Common myeloid progenitor, CD34-positive (primary cell): ENCODE data around the gene IRX2.

Experiments
- CTCF ChIA-PET: fragments of 350-600 bp; sonication (Branson Sonifier 250); formaldehyde crosslinking; loops from one replicate; lab custom pipeline; 2021; ENCODE audit warnings: antibody characterized with exemption; lab: Charles Lee
- POLR2A ChIA-PET: fragments of 350-600 bp; sonication (Branson Sonifier 250); formaldehyde crosslinking; loops from one replicate; lab custom pipeline; 2021; ENCODE audit warnings: antibody characterized with exemption; lab: Charles Lee
- DNase-seq, 3 donors: peaks; one replicate each; pipeline versions ENCODE4 v3.0.0 to v3.0.0-alpha.2; 2013
- H3K27ac ChIP-seq, 2 experiments: 1 replicate in 1 of 2; 2 replicates in 1 of 2; pipeline ENCODE4 v1.7.0; 2013; ENCODE audit warnings: inconsistent platforms in 2 of 2, low read length in 2 of 2, mild to moderate bottlenecking in 2 of 2, low read depth in 1 of 2, moderate library complexity in 1 of 2; ENCODE audit not compliant: severe bottlenecking in 2 of 2, insufficient read depth in 1 of 2, poor library complexity in 1 of 2
- H3K27me3 ChIP-seq, 5 experiments: replicated peaks in 2 of 5; 1 replicate in 3 of 5; 2 replicates in 2 of 5; pipeline versions ENCODE4 v1.6.1 to v1.7.0; 2013; ENCODE audit warnings: low read length in 4 of 5, mild to moderate bottlenecking in 2 of 5, moderate library complexity in 2 of 5, inconsistent platforms in 1 of 5; ENCODE audit not compliant: insufficient read depth in 5 of 5, control insufficient read depth in 4 of 5
- H3K36me3 ChIP-seq, 4 experiments: 1 replicate in 2 of 4; 2 replicates in 2 of 4; pipeline versions ENCODE4 v1.6.1 to v1.7.0; 2013; ENCODE audit warnings: low read length in 3 of 4, control low read depth in 1 of 4, mild to moderate bottlenecking in 1 of 4; ENCODE audit not compliant: control insufficient read depth in 4 of 4, insufficient read depth in 4 of 4
- H3K4me1 ChIP-seq, 4 experiments: 1 replicate in 3 of 4; 2 replicates in 1 of 4; pipeline versions ENCODE4 v1.6.1 to v1.7.1; 2013; ENCODE audit warnings: low read length in 3 of 4, mild to moderate bottlenecking in 3 of 4, control low read depth in 1 of 4, inconsistent platforms in 1 of 4, moderate library complexity in 1 of 4; ENCODE audit not compliant: control insufficient read depth in 4 of 4, insufficient read depth in 4 of 4; ENCODE audit errors: control extremely low read depth in 1 of 4
- H3K4me3 ChIP-seq, 7 experiments: 1 replicate in 4 of 7; 2 replicates in 3 of 7; pipeline versions ENCODE4 v1.5.1 to v1.7.0; 2013; ENCODE audit warnings: mild to moderate bottlenecking in 7 of 7, low read length in 6 of 7, moderate library complexity in 6 of 7, inconsistent platforms in 2 of 7, low read depth in 2 of 7, control low read depth in 1 of 7; ENCODE audit not compliant: insufficient read depth in 4 of 7, control insufficient read depth in 1 of 7; ENCODE audit errors: extremely low read depth in 1 of 7
- H3K9me3 ChIP-seq, 5 experiments: 1 replicate in 4 of 5; 2 replicates in 1 of 5; pipeline versions ENCODE4 v1.6.1 to v1.7.1; 2013; ENCODE audit warnings: low read length in 4 of 5, mild to moderate bottlenecking in 2 of 5, inconsistent platforms in 1 of 5, low read depth in 1 of 5, moderate library complexity in 1 of 5; ENCODE audit not compliant: control insufficient read depth in 4 of 5, insufficient read depth in 2 of 5; ENCODE audit errors: control extremely low read depth in 1 of 5
- WGBS: methylation state at CpG from one replicate; pipeline ENCODE4 v1.1.5; 2013; ENCODE audit not compliant: insufficient coverage; 5-methylcytosine and 5-hydroxymethylcytosine counted together

IRX2 gene

DNA sequence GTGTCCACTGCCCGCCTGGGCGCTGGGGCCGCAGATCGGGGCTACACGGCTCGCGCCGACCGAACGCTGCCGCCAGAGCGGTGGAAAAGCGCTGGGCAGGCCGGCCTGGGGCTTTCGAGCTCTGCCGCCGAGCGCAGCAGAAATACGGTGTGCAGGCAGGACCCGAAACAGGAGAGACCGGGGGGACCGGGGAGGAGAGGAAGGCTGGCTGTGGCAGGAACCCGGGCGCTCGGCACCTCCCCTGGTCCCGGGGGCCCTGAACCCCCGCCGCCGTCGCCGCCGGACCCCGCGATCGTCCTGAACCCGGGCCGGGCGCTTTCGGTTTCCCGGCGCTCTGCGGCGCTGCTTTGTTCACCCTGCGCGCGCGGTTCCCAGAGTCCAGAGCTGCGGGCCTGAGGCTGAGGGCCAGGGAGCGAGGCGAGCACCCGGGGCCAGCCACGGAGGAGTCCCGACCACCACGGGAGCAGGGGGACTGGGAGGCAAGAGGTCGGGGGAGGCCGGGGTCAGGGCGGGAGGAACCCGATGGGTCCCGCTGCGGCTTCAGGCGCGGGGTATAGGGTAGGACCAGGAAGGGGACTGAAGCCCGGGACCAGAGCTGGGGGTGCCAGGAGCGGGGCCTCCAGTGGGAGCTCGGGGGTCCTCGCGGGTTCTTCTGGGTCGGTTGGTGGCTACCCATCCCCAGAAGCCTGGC, 12.0 kb downstream of the IRX2 start:
- H3K4me3 ChIP-seq, result peak overlapping the region; percentile 20 to 73 (median 38)
- WGBS, result under 1% methylated on average over 68 of the region's 68 CpGs
- DNase-seq, result peak in 1 of 3 donors; percentile 32
- POLR2A ChIA-PET, result no interaction called here
- peaks cover 12 to 91% (median 35%) of the 10 kb centered on the region in 5 experiments for H3K27me3 ChIP-seq
- peaks cover 0 to 6% (median 2%) of the 10 kb centered on the region in 5 experiments for H3K9me3 ChIP-seq
- H3K4me1 ChIP-seq, result peaks cover 0 to 9% (median 5%) of the 10 kb centered on the region in 4 experiments
- CTCF ChIA-PET, result no interaction called here
- no peak overlapping the region for H3K27ac ChIP-seq
- no peaks in the 10 kb centered on the region for H3K36me3 ChIP-seq

DNA sequence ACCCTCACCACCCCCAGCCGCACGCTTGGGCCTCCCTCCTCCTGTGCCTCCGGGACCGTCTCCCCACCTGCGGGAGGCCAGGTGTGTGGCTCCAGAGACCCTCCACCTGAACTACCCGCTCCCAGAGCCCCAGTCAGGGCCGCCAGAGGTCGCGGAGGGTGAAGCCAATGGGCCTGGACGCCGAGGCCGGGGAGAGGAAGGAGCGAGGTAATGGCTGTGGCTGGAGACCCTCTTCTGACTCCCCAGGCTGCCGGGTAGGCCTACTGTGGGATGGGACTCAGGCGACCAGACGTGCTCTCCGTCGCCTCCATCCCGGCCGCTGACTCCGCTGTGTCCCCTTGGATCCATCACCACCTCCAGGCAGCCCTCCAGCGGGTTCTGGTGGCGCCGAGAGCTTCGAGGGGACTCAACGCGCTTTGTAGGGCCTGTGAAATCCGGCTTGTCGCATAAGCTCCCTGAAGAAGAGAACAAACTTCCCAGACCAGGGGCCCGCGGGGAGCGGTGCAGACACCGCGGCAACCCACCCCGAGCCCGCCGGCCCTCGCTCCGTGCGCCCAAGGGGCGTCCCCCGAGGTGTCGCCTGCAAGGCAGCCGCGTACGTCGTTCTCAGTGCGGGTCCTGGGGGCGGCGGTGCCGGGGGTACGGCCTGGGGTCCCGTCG, 12.6 kb downstream of the IRX2 start:
- Histone ChIP-seq H3K9me3 (peaks cover 0 to 6% (median 2%) of the 10 kb centered on the region in 5 experiments), H3K36me3 (no peaks in the 10 kb centered on the region), H3K27ac (no peak overlapping the region), H3K27me3 (peaks cover 7 to 88% (median 35%) of the 10 kb centered on the region in 5 experiments), H3K4me1 (peaks cover 0 to 9% (median 5%) of the 10 kb centered on the region in 4 experiments), H3K4me3 (peak overlapping the region in 5 of 7 experiments; percentile 20 to 73 (median 63))
- WGBS, result 4% methylated on average over 44 of the region's 54 CpGs
- DNase-seq, result no peak
- CTCF ChIA-PET, result no interaction called here
- POLR2A ChIA-PET, result no interaction called here

DNA sequence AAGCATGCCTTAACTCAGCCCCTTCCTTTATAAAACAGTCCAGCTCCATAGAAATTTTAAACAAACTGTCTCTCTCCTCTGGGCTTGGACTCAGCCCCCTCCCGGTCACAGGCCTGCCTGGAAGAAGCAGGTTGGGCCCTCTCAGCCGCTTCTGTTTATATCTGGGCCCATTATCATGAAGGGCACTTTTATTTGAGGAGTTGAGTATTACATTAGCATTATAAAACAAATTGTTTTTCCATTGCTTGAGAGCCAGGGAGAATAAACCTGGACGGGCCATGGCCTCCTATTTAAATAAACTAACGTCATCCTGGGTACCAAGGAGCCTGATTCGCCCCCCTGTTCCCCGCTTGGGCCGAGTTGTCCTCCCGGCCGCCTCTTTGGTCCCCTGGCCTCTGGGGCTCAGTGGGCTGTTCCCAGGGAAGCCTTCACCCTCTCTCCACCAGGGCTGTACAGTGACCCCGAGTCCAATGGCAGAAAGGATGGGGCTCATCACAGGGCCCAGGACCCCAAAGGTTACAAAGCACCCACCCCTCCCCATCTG, 13.2 kb downstream of the IRX2 start:
- CTCF ChIA-PET, result no interaction called here
- Histone ChIP-seq H3K9me3 (peaks cover 0 to 6% (median 2%) of the 10 kb centered on the region in 5 experiments), H3K4me1 (peaks cover 0 to 9% (median 5%) of the 10 kb centered on the region in 4 experiments), H3K4me3 (no peak overlapping the region), H3K27ac (no peak overlapping the region), H3K36me3 (no peaks in the 10 kb centered on the region), H3K27me3 (peaks cover 7 to 88% (median 32%) of the 10 kb centered on the region in 5 experiments)
- WGBS, result 4% methylated on average over 3 of the region's 10 CpGs
- no peak for DNase-seq
- POLR2A ChIA-PET, result no interaction called here

DNA sequence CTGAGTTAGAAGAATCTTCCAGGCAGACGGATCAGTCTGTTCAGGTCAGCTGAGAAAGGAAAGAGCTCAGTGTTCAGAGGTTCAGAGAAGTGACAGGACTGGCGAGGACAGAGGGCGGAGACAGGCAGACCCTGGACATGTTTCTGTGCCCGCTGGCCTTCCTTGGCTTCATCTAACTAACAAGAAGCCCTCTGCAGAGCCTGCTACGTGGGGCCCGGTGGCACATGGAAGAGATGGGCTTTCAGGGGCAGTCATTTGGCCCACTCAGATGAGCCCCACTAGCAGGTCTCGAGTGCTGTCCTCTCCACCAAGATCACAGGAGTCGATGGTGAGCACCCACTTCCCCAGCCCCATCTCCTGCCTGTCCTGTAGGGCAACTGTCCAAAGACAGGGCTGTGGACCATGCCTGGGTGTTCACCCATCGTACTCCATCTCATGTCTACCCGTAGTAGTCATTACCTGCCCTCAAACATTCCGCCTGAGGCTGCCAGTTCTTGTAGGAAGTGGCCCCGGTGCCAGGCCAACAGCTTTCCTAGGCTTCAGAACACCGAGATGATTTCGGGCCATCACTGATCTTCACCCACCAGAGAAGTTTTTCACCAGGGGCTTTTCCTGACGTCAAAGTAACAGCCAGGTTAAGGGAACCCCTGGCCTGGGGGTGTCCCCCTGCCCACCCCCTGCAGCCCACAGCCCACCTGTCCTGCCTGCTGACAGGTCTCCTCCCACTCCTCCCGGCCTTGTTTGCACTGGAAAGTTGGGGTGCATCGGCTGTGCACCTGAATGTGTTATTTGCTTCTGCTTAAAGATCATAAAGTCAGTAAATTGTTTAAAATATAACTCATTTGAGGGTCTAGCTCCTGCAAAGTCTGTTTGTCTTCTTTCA, 14.0 kb downstream of the IRX2 start:
- H3K9me3 ChIP-seq, result peaks cover 0 to 6% (median 0%) of the 10 kb centered on the region in 5 experiments
- peaks cover 7 to 88% (median 35%) of the 10 kb centered on the region in 5 experiments for H3K27me3 ChIP-seq
- POLR2A ChIA-PET, result no interaction called here
- CTCF ChIA-PET, result no interaction called here
- H3K4me3 ChIP-seq, result no peak overlapping the region
- H3K4me1 ChIP-seq, result peaks cover 0 to 9% (median 5%) of the 10 kb centered on the region in 4 experiments
- H3K27ac ChIP-seq, result no peak overlapping the region
- no peak for DNase-seq
- WGBS, result 86% methylated on average over 13 of the region's 17 CpGs
- H3K36me3 ChIP-seq, result no peaks in the 10 kb centered on the region

DNA sequence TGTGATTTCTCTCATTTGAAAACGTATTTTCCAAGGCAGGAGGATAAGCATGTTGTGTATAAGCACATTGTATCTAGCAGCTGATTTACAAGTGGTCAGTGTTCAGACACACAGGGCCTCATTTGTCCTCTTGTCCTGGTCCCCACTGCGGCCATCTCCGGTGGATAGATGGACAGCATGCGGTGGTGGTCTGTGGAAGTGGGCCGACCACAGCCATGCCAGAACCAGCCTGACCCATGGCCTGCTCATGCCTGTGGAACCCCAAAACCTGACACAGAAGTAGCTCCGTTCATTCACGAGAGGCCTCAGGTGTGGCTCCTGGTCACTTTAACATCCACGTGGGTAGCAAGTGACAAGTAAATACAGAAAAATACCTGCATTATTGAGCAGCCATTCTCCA, 14.6 kb downstream of the IRX2 start:
- Histone ChIP-seq H3K36me3 (no peaks in the 10 kb centered on the region), H3K27me3 (peaks cover 2 to 90% (median 37%) of the 10 kb centered on the region in 5 experiments), H3K4me1 (peaks cover 0 to 9% (median 5%) of the 10 kb centered on the region in 4 experiments), H3K4me3 (no peak overlapping the region), H3K27ac (no peak overlapping the region), H3K9me3 (peaks cover 0 to 6% (median 0%) of the 10 kb centered on the region in 5 experiments)
- CTCF ChIA-PET, result no interaction called here
- POLR2A ChIA-PET, result no interaction called here
- DNase-seq, result no peak
- 93% methylated on average over 6 of the region's 8 CpGs for WGBS

DNA sequence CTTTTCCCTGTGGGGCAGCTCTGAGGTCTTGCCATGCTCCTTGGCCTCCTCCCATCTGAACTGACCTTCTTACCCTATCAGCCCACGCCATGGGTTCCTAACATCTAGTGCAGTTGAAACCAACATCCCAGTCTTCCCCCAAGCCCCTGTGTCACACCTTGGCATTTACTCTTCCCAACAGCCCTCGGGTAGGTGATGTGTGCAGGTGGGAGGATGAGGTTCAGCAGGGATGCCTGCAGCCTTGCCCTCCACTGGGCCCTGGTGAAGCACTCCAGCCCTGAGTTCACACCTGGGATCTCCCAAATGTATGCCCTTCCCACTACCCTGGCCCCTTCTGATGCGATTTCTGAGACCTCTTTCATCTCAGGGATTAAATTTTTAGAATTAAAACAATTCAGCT, 15.5 kb downstream of the IRX2 start:
- H3K4me1 ChIP-seq, result peaks cover 0 to 9% (median 5%) of the 10 kb centered on the region in 4 experiments
- H3K9me3 ChIP-seq, result peaks cover 0 to 6% (median 0%) of the 10 kb centered on the region in 5 experiments
- CTCF ChIA-PET, result no interaction called here
- no peak overlapping the region for H3K27ac ChIP-seq
- H3K4me3 ChIP-seq, result no peak overlapping the region
- no peak for DNase-seq
- no peaks in the 10 kb centered on the region for H3K36me3 ChIP-seq
- 50% methylated on average over 1 of the region's 3 CpGs for WGBS
- peaks cover 0 to 84% (median 34%) of the 10 kb centered on the region in 5 experiments for H3K27me3 ChIP-seq
- POLR2A ChIA-PET, result no interaction called here
